GM23338 (cell line): Measurements from ENCODE around the gene MDM2. TPM values are rescaled to one million over a fixed set of nuclear protein-coding genes. Genes with fewer than 3 reads are reported as not detected.
"Not testable (repeated sequence)": the region's sequence is repeated elsewhere in the genome, so short reads cannot be mapped to it uniquely, and the experiment has no call there.

ENCODE experiments used
- ATAC-seq: fragments of 200-7000 bp; cut with Tn5 transposase; 3 replicates; pipeline ENCODE4 v1.9.1; 2020
- DNase-seq: peaks from one replicate; pipeline ENCODE4 v3.0.0-alpha.2; 2015; ENCODE audit warnings: low spot score
- H2AFZ ChIP-seq: fragments of 200-600 bp; sonication (generic); 2 replicates; pipeline ENCODE4 v1.8.0; 2016; ENCODE audit warnings: antibody characterized with exemption, mild to moderate bottlenecking, moderate library complexity
- H3F3A ChIP-seq: fragments of 200-600 bp; sonication (generic); replicated peaks from 2 replicates; pipeline ENCODE4 v1.8.0; 2017; ENCODE audit warnings: antibody characterized with exemption, mixed run types, low read depth
- H3K27ac ChIP-seq: fragments of 200-600 bp; sonication (generic); 2 replicates; pipeline ENCODE4 v1.6.1; 2016; ENCODE audit warnings: low read depth
- H3K27me3 ChIP-seq: fragments of 200-600 bp; sonication (generic); 2 replicates; pipeline ENCODE4 v1.8.0; 2016; ENCODE audit warnings: mild to moderate bottlenecking, mixed run types, moderate library complexity; ENCODE audit not compliant: insufficient read depth
- H3K36me3 ChIP-seq: fragments of 200-600 bp; sonication (generic); 2 replicates; pipeline ENCODE4 v1.8.0; 2016; ENCODE audit warnings: mild to moderate bottlenecking; ENCODE audit not compliant: insufficient read depth
- H3K4me1 ChIP-seq: fragments of 200-600 bp; sonication (generic); 2 replicates; pipeline ENCODE4 v1.8.0; 2016; ENCODE audit warnings: mild to moderate bottlenecking, moderate library complexity; ENCODE audit not compliant: insufficient read depth
- H3K4me2 ChIP-seq: fragments of 200-600 bp; sonication (generic); 2 replicates; pipeline ENCODE4 v1.7.1; 2017; ENCODE audit warnings: mixed run types
- H3K4me3 ChIP-seq: fragments of 200-600 bp; sonication (generic); 2 replicates; pipeline ENCODE4 v1.6.1; 2016; ENCODE audit warnings: mixed run types
- H3K79me2 ChIP-seq: fragments of 200-600 bp; sonication (generic); replicated peaks from 2 replicates; pipeline ENCODE4 v1.8.0; 2017; ENCODE audit warnings: mild to moderate bottlenecking; ENCODE audit not compliant: insufficient read depth
- H3K9me2 ChIP-seq: fragments of 200-600 bp; sonication (generic); 2 replicates; pipeline ENCODE4 v1.8.0; 2017; ENCODE audit not compliant: insufficient read depth
- H4K20me1 ChIP-seq: fragments of 200-600 bp; sonication (generic); replicated peaks from 2 replicates; pipeline ENCODE4 v1.8.0; 2017; ENCODE audit warnings: mild to moderate bottlenecking; ENCODE audit not compliant: insufficient read depth
- H3K27ac Mint-ChIP-seq: 2 replicates; pipeline ENCODE4 v1.8.0; 2020; ENCODE audit warnings: inconsistent platforms, mild to moderate bottlenecking, moderate library complexity, mixed read lengths
- H3K27me3 Mint-ChIP-seq: 3 replicates; pipeline ENCODE4 v1.8.0; 2022; ENCODE audit warnings: low read depth, mild to moderate bottlenecking, moderate library complexity, mixed read lengths, inconsistent platforms; ENCODE audit not compliant: insufficient read depth, poor library complexity
- H3K36me3 Mint-ChIP-seq: 3 replicates; pipeline ENCODE4 v1.8.0; 2021; ENCODE audit warnings: low read depth, mild to moderate bottlenecking, inconsistent platforms, moderate library complexity, mixed read lengths
- H3K4me1 Mint-ChIP-seq: 3 replicates; pipeline ENCODE4 v1.8.0; 2020; ENCODE audit warnings: mild to moderate bottlenecking, inconsistent platforms, mixed read lengths
- H3K4me3 Mint-ChIP-seq: 3 replicates; pipeline ENCODE4 v1.8.0; 2021; ENCODE audit warnings: moderate library complexity, mild to moderate bottlenecking, inconsistent platforms, mixed read lengths
- H3K9me3 Mint-ChIP-seq: 3 replicates; pipeline ENCODE4 v1.8.0; 2020; ENCODE audit warnings: moderate library complexity, mild to moderate bottlenecking, inconsistent platforms, mixed read lengths
- EZH2 ChIP-seq: fragments of 200-600 bp; sonication (generic); IDR thresholded peaks from one replicate; pipeline ENCODE4 v1.8.0; 2017; ENCODE audit warnings: antibody characterized with exemption, mild to moderate bottlenecking, low read depth; ENCODE audit not compliant: unreplicated experiment
- STAT1 ChIP-seq: IDR thresholded peaks from one replicate; pipeline ENCODE4 v1.6.1; 2016; ENCODE audit warnings: antibody characterized with exemption; ENCODE audit not compliant: unreplicated experiment
- ZNF462 ChIP-seq: fragments of 250-450 bp; sonication (Bioruptor Pico); IDR thresholded peaks from 2 replicates; pipeline ENCODE4 v1.5.0; 2020; ENCODE audit warnings: mild to moderate bottlenecking, moderate library complexity
- polyA plus RNA-seq: library from polyadenylated mRNA; unstranded; fragments of >200 nt; fragmentation: Nextera tagmentation; extraction: Ambion mirVana; gene quantifications from 2 replicates; pipeline ENCODE4 v1.2.1, GENCODE V29; 2016
- total RNA-seq: library from RNA; depleted of rRNA; stranded (reverse); fragments of >200 nt; shearing (Covaris generic); gene quantifications from 2 replicates; pipeline ENCODE4 v1.2.3, GENCODE V29; 2014

MDM2 gene
- total and polyA plus RNA-seq, 2 experiments from 2014 or later = 105 to 136 TPM

- H3K4me1 ChIP-seq = peaks cover 21% of the 10 kb centered on the region
- not testable (repeated sequence) for ATAC-seq, H3K36me3 Mint-ChIP-seq, H3K4me3 Mint-ChIP-seq, H3K27ac Mint-ChIP-seq, H3K79me2 ChIP-seq, H2AFZ ChIP-seq, H3K4me3 ChIP-seq, DNase-seq, H3K27me3 Mint-ChIP-seq, H3K9me3 Mint-ChIP-seq, H3K36me3 ChIP-seq, H3F3A ChIP-seq, H4K20me1 ChIP-seq, H3K27me3 ChIP-seq, H3K9me2 ChIP-seq, H3K4me2 ChIP-seq, H3K27ac ChIP-seq
- H3K4me1 Mint-ChIP-seq = peaks cover 20% of the 10 kb centered on the region
Measured at GRCh38 chr12:68801124-68801523, 6.9 kb upstream of the MDM2 start.

- H3K9me2 ChIP-seq = not testable (repeated sequence)
Measured at GRCh38 chr12:68802372-68802745, 5.6 kb upstream of the MDM2 start.

GRCh38 chr12:68802911-68803651, 4.9 kb upstream of the MDM2 start:
- H3K4me3 Mint-ChIP-seq = not testable (repeated sequence)

More at GRCh38 chr12:68802372-68802745, 5.6 kb upstream of the MDM2 start:
- H4K20me1 ChIP-seq, H3K27me3 Mint-ChIP-seq, H3K79me2 ChIP-seq, ATAC-seq, H3K4me3 ChIP-seq, DNase-seq, H3K4me3 Mint-ChIP-seq, H2AFZ ChIP-seq, H3K27me3 ChIP-seq, H3K9me3 Mint-ChIP-seq, H3F3A ChIP-seq, H3K36me3 Mint-ChIP-seq, H3K36me3 ChIP-seq, H3K4me2 ChIP-seq, H3K27ac Mint-ChIP-seq, H3K27ac ChIP-seq: not testable (repeated sequence)
- H3K4me1 Mint-ChIP-seq = peaks cover 26% of the 10 kb centered on the region
- peaks cover 29% of the 10 kb centered on the region for H3K4me1 ChIP-seq

GRCh38 chr12:68803948-68804656, 3.9 kb upstream of the MDM2 start:
- no peak overlapping the region; the same call in 1 of the 2 replicates for H3K27ac ChIP-seq
- Mint-ChIP-seq H3K27ac (peak overlapping the region; percentile 72), H3K4me1 (peaks cover 26% of the 10 kb centered on the region), H3K9me3 (no peaks in the 10 kb centered on the region), H3K36me3 (peaks cover 5% of the 10 kb centered on the region), H3K4me3 (no peak overlapping the region), H3K27me3 (peaks cover 16% of the 10 kb centered on the region)
- no peaks in the 10 kb centered on the region for H3K9me2 ChIP-seq
- no peak for TF ChIP-seq ZNF462 (CRISPR knock-in tag)
- no peak for TF ChIP-seq STAT1
- TF ChIP-seq EZH2 = no peak
- H3K79me2 ChIP-seq = peaks cover 4% of the 10 kb centered on the region
- H3K4me2 ChIP-seq = peak overlapping the region; percentile 53; the same call in 1 of the 2 replicates
- H3K27me3 ChIP-seq = no peaks in the 10 kb centered on the region
- H3K4me1 ChIP-seq = peaks cover 29% of the 10 kb centered on the region
- H3K36me3 ChIP-seq = no peaks in the 10 kb centered on the region
- ATAC-seq (no peak), DNase-seq (peak; percentile 27)
- H4K20me1 ChIP-seq = no peaks in the 10 kb centered on the region
- H2AFZ ChIP-seq = peak overlapping the region; percentile 66; the same call in 1 of the 2 replicates
- no peak overlapping the region for H3K4me3 ChIP-seq
- H3F3A ChIP-seq = peaks cover 18% of the 10 kb centered on the region; the same call in 1 of the 2 replicates

More at GRCh38 chr12:68802911-68803651, 4.9 kb upstream of the MDM2 start:
- H3K27me3 Mint-ChIP-seq, H3K79me2 ChIP-seq, DNase-seq, H3K9me2 ChIP-seq, H3K27ac ChIP-seq, H3K27me3 ChIP-seq, H3K4me3 ChIP-seq, H3K4me2 ChIP-seq, H3K36me3 ChIP-seq, H4K20me1 ChIP-seq, H3K36me3 Mint-ChIP-seq, H3K27ac Mint-ChIP-seq, ATAC-seq, H3K9me3 Mint-ChIP-seq: not testable (repeated sequence)
- 0 out of 2 replicates have a peak overlapping the region, but pooled peaks have one; percentile 30 for H2AFZ ChIP-seq
- peaks cover 12% of the 10 kb centered on the region; the same call in 1 of the 2 replicates for H3F3A ChIP-seq
- H3K4me1 ChIP-seq = peaks cover 29% of the 10 kb centered on the region
- H3K4me1 Mint-ChIP-seq = peaks cover 26% of the 10 kb centered on the region
